Measurements from ENCODE around the gene AHRR. TPM values are rescaled to one million over a fixed set of nuclear protein-coding genes. Genes with fewer than 3 reads are reported as not detected.

Gene AHRR
- total and polyA plus RNA-seq, 10 of the 15 experiments (the other 5 are each of a cell fraction or from before 2014, with no cell fraction given) = 0.90 to 35.2 (median 19.2) TPM

DNA sequence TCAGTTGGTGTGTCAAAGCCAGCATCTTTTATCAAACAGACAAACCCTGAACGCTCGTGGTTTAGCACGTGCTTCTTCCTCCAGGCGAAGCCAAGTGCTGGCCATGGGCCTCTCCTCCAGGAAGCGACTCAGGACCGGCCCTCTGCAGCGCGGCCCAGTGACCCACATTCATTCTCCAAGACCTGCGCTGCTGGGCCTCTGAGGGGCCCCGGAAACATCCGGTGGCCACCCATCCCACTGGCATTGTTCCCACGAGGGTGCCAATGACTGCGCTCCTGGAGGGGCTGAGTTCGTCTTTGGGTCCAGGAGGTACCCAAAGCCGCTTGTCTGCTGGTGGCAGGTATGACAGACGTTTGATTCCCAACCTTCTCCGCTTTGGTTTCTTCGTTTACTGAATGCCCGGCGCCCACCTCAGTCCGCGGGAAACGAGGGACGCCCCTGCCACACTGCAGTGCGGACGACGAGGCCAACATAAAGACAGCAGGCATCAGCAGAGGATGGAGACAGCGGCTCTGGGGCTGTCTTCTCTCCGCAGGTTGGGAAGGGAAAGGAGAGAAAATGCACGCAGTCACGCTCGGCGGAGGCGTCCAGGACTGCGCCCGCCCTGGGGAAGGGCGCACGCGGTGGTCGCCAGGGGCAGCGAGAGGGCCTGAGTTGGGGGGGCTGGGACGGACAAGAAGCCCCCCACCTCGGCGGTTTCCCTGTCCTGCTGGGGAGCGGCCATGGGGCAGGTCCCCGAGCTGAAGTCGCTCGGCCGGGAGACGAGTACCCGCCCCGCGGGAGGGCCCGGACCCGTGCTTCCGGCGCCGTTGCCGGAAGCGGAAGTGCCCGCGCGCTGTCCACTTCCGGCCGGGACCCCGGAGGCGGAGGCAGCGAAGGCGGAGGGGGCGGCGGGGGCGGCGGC lies 121.1 kb downstream of the AHRR start, which contains the start of gene EXOC3 (continued):
- TF ChIP-seq, protein P1, sequence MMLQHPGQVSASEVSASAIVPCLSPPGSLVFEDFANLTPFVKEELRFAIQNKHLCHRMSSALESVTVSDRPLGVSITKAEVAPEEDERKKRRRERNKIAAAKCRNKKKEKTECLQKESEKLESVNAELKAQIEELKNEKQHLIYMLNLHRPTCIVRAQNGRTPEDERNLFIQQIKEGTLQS (IDR thresholded peaks at IDR 0.05; ENCODE audit: borderline replicate concordance, extremely low read depth, low read depth, low read length) = no peak
- peak; percentile 54; the same call in 1 of the 2 replicates for TF ChIP-seq SMAD5 (IDR thresholded peaks at IDR 0.05; ENCODE audit: low read depth)
- TF ChIP-seq CBFB (IDR thresholded peaks at IDR 0.05; ENCODE audit: low read depth) = no peak
- TF ChIP-seq TCF7 (IDR thresholded peaks at IDR 0.05; ENCODE audit: borderline replicate concordance) = no peak
- TF ChIP-seq POLR2AphosphoS2 (IDR thresholded peaks at IDR 0.05; ENCODE audit: low read depth, low read length) = 0 out of 2 replicates have a peak, but pooled peaks have one; percentile 62
- TF ChIP-seq NRF1 (conservative IDR thresholded peaks at IDR 0.05; ENCODE audit: low read depth, low read length) = no peak
- peak; percentile 54 for TF ChIP-seq HCFC1 (IDR thresholded peaks at IDR 0.05; ENCODE audit: low read length)
- no peak; the same call in 1 of the 2 replicates for TF ChIP-seq RUNX3 (IDR thresholded peaks at IDR 0.05; ENCODE audit: low read length)
- TF ChIP-seq SMAD1 (IDR thresholded peaks at IDR 0.05; ENCODE audit: low read depth, partially characterized antibody) = no peak
- peak; percentile 34 to 89 for TF ChIP-seq EGR1 (IDR thresholded peaks at IDR 0.05; ENCODE audit: borderline replicate concordance in 1 of 2, low read depth in 2 of 2, low read length in 2 of 2)
- TF ChIP-seq RELA (IDR thresholded peaks at IDR 0.05; ENCODE audit: borderline replicate concordance, partially characterized antibody) = peak; percentile 23
- peak; percentile 52 for TF ChIP-seq IKZF1 (conservative IDR thresholded peaks at IDR 0.05)
- no peak for TF ChIP-seq IRF4 (IDR thresholded peaks at IDR 0.05; ENCODE audit: low read depth, low read length)
- TF ChIP-seq, protein P2, sequence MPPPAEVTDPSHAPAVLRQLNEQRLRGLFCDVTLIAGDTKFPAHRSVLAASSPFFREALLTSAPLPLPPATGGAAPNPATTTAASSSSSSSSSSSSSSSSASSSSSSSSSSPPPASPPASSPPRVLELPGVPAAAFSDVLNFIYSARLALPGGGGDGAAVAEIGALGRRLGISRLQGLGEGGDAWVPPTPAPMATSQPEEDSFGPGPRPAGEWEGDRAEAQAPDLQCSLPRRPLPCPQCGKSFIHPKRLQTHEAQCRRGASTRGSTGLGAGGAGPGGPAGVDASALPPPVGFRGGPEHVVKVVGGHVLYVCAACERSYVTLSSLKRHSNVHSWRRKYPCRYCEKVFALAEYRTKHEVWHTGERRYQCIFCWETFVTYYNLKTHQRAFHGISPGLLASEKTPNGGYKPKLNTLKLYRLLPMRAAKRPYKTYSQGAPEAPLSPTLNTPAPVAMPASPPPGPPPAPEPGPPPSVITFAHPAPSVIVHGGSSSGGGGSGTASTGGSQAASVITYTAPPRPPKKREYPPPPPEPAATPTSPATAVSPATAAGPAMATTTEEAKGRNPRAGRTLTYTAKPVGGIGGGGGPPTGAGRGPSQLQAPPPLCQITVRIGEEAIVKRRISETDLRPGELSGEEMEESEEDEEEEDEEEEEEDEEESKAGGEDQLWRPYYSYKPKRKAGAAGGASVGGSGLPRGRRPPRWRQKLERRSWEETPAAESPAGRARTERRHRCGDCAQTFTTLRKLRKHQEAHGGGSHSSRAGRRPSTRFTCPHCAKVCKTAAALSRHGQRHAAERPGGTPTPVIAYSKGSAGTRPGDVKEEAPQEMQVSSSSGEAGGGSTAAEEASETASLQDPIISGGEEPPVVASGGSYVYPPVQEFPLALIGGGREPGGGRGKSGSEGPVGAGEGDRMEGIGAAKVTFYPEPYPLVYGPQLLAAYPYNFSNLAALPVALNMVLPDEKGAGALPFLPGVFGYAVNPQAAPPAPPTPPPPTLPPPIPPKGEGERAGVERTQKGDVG (CRISPR knock-in tag; IDR thresholded peaks at IDR 0.05) = no peak
- TF ChIP-seq ESRRA (IDR thresholded peaks at IDR 0.05; ENCODE audit: low read length) = no peak
- no peak for TF ChIP-seq RAD51 (IDR thresholded peaks at IDR 0.05)
- TF ChIP-seq ATF7 (IDR thresholded peaks at IDR 0.05; ENCODE audit: low read depth) = no peak
- no peak for TF ChIP-seq MEF2A (IDR thresholded peaks at IDR 0.05; ENCODE audit: insufficient read depth, low read depth, low read length)
- TF ChIP-seq BACH1 (IDR thresholded peaks at IDR 0.05; ENCODE audit: borderline replicate concordance) = peak; percentile 32; the same call in 1 of the 2 replicates
- TF ChIP-seq SMC3 (IDR thresholded peaks at IDR 0.05; ENCODE audit: borderline replicate concordance, low read length) = no peak
- TF ChIP-seq HDAC6 (IDR thresholded peaks at IDR 0.05; ENCODE audit: unreplicated experiment) = no peak
- TF ChIP-seq, protein P3, sequence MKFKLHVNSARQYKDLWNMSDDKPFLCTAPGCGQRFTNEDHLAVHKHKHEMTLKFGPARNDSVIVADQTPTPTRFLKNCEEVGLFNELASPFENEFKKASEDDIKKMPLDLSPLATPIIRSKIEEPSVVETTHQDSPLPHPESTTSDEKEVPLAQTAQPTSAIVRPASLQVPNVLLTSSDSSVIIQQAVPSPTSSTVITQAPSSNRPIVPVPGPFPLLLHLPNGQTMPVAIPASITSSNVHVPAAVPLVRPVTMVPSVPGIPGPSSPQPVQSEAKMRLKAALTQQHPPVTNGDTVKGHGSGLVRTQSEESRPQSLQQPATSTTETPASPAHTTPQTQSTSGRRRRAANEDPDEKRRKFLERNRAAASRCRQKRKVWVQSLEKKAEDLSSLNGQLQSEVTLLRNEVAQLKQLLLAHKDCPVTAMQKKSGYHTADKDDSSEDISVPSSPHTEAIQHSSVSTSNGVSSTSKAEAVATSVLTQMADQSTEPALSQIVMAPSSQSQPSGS (IDR thresholded peaks at IDR 0.05; ENCODE audit: low read length) = no peak

All from GM12878 (cell line).